ENCODE measurements around the gene OLIG1.

Gene OLIG1

DNA sequence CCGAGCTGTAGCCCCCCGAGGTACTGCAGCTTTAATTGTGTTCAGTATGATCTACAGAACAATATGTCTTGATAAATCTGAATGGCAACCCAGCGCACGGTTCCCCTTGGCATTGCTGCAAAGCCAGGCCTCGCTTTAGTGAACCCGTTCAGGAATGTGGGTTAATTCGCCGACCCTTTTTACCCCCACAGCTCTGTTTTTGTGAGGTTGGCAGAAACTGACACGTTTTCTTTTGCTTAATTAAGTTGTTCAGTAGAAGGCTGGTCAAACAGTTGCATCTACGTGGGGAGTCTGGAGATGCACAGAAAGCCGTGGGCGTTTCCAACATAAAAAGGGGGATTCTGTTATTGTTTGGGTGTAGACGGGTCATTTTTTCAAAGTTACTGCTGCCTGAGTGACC, 43.2 kb downstream of the OLIG1 start:
- no peak for DNase-seq (ENCODE audit: low read depth, low spot score)
- CTCF ChIA-PET, result no interaction called here
- POLR2A ChIA-PET, result no interaction called here
- no peak overlapping the region for H3K4me3 ChIP-seq (ENCODE audit: low read depth, low read length)
- TF ChIP-seq CTCF (IDR thresholded peaks at IDR 0.05; ENCODE audit: insufficient read depth, low read length, missing control alignments), result no peak

GRCh38 chr21:33114276-33114675, 44.3 kb downstream of the OLIG1 start:
- TF ChIP-seq CTCF (IDR thresholded peaks at IDR 0.05; ENCODE audit: insufficient read depth, low read length, missing control alignments), result no peak
- DNase-seq (ENCODE audit: low read depth, low spot score), result no peak
- H3K4me3 ChIP-seq (ENCODE audit: low read depth, low read length), result no peak overlapping the region
- ChIA-PET CTCF (interaction anchor here (1.1 kb wide), 1 partner anchor 174 kb away, joined by 3 read pairs; no protein-coding TSS in a partner anchor), POLR2A (no interaction called here)

- H3K4me3 ChIP-seq (ENCODE audit: low read depth, low read length), result no peak overlapping the region
- ChIA-PET CTCF (interaction anchor here (1.2 kb wide), 1 partner anchor 11 kb away, joined by 3 read pairs; no protein-coding TSS in a partner anchor), POLR2A (no interaction called here)
- no peak for TF ChIP-seq CTCF (IDR thresholded peaks at IDR 0.05; ENCODE audit: insufficient read depth, low read length, missing control alignments)
- DNase-seq (ENCODE audit: low read depth, low spot score), result no peak
Observed at GRCh38 chr21:33115631-33116510, 45.9 kb downstream of the OLIG1 start.

DNA sequence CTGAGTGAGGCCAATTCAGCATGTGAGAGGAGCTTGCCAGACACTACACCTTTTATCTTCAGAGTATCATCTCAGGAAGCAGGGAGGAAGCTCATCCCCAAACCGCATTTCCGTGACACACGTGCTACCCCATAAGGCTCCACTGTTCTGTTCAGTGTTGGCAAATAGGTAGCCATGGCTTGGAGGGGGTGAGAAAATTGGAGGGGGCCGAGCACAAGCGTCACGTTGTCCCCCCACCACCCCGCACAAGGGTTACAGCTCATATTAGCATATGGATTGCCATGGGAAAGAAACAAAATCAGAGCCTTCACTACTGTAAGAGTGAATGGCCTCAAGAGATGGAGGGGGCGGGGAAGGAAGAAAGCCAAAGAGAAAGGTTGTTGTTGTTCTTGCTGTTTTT, 46.7 kb downstream of the OLIG1 start:
- TF ChIP-seq CTCF (IDR thresholded peaks at IDR 0.05; ENCODE audit: insufficient read depth, low read length, missing control alignments), result no peak
- POLR2A ChIA-PET, result no interaction called here
- CTCF ChIA-PET, result interaction anchor here (1.2 kb wide), 1 partner anchor 10 kb away, joined by 3 read pairs; no protein-coding TSS in a partner anchor
- no peak for DNase-seq (ENCODE audit: low read depth, low spot score)
- no peak overlapping the region for H3K4me3 ChIP-seq (ENCODE audit: low read depth, low read length)

DNA sequence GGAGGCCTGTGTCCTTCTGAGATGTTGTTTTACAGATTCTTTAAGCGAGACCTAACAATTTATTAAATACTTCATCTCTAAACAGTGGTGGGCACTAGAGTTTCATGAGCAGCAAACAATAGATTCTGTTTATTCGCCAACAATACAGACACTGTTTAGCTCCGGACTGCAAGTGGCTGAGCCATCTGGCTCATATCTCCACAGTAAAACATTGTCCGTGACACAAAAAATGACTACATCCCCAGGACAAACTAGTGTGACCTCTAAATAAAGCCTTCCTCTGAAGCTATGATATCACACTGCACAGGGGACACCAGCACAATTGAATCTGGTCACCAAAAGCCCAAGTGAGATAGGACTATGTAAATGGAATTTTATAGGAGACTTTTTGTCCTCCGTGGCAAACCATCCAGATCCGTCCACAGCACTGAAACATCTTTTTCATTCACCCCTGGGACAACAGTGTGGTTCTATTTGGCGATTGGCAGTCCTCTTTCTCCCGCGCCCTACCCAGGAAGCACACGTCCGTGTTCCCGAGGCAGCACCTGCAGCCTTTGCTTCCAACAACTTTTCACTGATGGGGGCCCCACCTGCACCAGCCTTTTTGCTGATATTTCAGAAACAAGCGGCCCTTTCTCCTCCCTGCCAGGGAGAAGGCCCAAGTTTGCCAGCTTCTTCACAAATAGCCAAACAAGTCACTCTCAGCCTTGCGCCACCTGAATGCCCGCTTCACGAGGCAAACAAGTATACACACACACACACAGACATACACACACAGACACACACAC, 47.4 kb downstream of the OLIG1 start:
- POLR2A ChIA-PET, result no interaction called here
- no peak for TF ChIP-seq CTCF (IDR thresholded peaks at IDR 0.05; ENCODE audit: insufficient read depth, low read length, missing control alignments)
- CTCF ChIA-PET, result no interaction called here
- no peak for DNase-seq (ENCODE audit: low read depth, low spot score)
- H3K4me3 ChIP-seq (ENCODE audit: low read depth, low read length), result no peak overlapping the region

All from AG04449 (cell line).